ENCODE results near the gene CHD6. TPM values are rescaled to one million over a fixed set of nuclear protein-coding genes. Genes with fewer than 3 reads are reported as not detected.

The CHD6 gene
- total RNA-seq, 4 donors from 2014 or later: 18.5 to 49.3 (median 28.7) TPM

DNA sequence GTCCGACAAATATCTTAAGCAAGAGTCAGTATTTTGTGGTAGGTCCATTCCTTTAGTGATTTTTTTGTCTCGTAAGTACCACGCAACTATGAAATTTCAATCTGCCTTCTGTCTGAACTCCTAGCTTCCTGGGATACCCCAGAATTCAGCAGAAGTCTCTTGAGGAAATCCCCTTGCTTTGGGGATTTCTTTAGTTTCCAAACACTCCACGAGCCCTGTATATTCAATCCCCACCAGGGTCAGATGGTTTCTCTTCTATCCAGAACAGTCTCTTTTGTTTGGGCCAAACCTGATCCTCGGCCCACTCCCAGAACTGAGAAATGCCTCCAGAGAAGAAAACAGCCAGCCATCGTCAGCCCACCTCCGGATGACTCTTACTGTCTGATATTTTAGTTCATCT is 113.0 kb downstream of the CHD6 start:
- DNase-seq (ENCODE audit: low spot score) (no peak), ATAC-seq (ENCODE audit: low FRiP score) (no peak)
- TF ChIP-seq, protein P1, sequence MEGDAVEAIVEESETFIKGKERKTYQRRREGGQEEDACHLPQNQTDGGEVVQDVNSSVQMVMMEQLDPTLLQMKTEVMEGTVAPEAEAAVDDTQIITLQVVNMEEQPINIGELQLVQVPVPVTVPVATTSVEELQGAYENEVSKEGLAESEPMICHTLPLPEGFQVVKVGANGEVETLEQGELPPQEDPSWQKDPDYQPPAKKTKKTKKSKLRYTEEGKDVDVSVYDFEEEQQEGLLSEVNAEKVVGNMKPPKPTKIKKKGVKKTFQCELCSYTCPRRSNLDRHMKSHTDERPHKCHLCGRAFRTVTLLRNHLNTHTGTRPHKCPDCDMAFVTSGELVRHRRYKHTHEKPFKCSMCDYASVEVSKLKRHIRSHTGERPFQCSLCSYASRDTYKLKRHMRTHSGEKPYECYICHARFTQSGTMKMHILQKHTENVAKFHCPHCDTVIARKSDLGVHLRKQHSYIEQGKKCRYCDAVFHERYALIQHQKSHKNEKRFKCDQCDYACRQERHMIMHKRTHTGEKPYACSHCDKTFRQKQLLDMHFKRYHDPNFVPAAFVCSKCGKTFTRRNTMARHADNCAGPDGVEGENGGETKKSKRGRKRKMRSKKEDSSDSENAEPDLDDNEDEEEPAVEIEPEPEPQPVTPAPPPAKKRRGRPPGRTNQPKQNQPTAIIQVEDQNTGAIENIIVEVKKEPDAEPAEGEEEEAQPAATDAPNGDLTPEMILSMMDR (IDR thresholded peaks at IDR 0.05): no peak

DNA sequence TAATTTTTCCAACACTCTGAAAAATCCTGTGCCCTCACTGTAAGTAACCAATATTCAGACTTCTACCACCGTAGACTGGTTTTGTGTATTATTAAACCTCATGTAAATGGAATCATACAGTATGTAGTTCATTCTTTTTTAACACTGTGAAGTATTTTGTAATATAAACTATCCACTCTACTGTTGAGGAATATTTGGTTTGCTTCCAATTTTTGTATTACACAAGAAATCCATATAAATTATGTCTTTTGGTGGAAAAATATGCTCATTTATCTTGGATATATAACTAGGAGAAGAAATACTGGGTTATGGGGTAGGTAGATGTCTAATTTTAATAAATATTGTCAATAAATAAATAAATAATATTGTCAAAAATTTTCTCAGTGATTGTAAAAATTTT is 116.8 kb downstream of the CHD6 start:
- DNase-seq (ENCODE audit: low spot score): no peak
- TF ChIP-seq, protein P1 (IDR thresholded peaks at IDR 0.05): no peak
- no peak for ATAC-seq (ENCODE audit: low FRiP score)

DNA sequence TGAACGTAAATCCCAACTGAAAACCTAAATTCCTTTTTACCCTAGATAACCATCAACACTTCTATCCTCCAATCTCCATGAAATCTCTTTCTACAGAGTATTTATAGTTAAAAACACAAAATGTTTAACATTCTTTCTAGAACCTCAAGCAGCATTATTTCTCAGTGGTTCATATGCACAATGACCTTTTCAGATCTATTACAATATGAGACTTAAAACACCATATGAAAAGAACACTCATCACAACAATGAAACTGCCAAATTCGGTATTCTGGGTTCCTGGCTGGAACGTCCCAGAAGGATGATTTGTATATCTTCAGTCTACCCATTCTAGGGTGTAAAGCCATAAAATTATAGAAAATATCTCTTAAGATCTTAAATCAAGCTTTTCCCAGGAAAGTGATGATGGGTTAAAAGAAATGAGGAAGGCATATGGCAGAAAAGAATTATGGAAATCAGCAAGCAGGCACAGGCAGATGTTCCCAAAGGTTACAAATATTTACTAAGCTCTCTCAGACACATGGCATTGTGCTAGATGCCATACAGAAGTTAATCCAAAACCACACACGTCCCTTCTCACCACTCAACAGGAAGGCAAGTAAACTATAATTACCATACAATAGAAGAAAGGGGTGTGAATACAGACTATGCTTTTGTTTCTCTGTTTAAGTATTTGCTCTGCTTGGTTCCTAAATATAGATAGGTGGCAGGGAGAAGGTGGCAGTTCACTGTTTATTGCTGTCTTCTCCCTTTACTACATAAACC is 118.0 kb downstream of the CHD6 start:
- ATAC-seq (ENCODE audit: low FRiP score): no peak
- TF ChIP-seq, protein P1 (IDR thresholded peaks at IDR 0.05): no peak
- DNase-seq (ENCODE audit: low spot score): no peak

DNA sequence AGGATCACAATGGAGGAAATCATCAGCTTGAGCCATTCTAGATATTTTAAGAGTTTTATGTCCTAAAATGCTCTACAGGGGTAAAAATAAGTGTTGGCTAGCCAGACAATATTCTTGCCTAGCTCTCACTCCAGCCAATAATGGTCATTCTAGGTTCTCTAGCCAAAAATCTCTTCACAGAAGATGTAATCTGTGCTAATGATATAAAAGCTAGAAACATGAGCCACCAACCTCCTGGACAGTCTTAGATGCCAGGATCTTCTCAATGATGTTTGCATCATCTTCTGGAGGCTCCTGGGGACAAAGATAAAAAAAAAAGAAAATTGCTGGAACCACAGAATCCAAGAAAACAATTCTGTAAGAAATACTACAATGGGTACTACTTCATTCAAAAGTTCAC is 119.1 kb downstream of the CHD6 start:
- ATAC-seq (ENCODE audit: low FRiP score) (no peak), DNase-seq (ENCODE audit: low spot score) (no peak)
- TF ChIP-seq, protein P1 (IDR thresholded peaks at IDR 0.05): no peak

DNA sequence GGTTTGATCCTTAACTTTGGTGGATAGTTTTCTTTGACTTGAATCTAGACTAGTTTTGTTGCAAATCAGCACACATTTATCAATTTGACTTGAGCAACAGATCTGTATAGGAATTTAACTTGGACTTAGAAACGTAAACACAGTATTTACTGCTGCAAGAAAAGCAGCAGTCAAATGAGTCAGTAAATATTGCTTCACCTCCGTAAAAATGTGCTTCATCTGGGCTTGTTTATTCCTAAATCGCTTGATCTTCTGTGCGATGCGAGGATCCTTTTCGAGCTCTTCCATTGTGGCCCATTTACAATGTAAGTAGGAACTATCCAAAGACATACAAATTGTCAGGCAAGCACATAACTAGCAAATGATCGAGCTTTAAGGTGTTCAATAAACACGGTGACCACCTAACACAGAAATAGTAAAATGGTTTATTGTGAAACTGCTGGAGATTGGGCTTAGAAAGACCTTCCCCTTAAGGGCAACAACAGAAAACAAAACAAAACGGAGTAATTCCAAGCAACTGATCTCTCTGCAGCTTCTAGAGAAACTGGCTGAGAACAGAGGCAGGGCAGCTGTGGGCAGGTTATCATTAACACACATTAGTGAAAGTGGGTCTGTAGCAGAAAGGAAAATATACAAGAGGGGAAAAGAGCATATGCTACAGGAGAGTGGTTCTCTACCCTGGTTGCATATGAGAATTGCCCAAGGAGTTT is 120.8 kb downstream of the CHD6 start:
- TF ChIP-seq, protein P1 (IDR thresholded peaks at IDR 0.05): no peak
- DNase-seq (ENCODE audit: low spot score) (no peak), ATAC-seq (ENCODE audit: low FRiP score) (no peak)

DNA sequence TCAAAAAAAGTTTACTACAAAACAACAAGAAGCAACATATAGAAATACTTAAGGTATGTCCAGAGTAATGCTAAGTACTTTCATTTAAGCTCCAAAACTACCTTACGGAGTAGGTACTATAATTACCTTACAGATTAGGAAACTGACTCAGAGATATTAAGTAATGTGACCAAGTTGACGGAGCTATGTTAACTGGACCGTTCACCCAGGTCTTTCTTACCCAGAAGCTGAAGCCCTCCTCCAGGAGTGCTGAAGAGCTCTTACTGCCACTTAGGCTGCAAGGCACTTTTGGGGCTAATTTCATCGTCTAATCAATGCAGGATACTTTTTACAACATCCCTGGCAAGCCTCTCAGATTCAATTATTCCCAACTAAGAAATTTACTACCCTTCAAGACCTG is 123.7 kb downstream of the CHD6 start:
- DNase-seq (ENCODE audit: low spot score) (no peak), ATAC-seq (ENCODE audit: low FRiP score) (no peak)
- TF ChIP-seq, protein P1 (IDR thresholded peaks at IDR 0.05): no peak

DNA sequence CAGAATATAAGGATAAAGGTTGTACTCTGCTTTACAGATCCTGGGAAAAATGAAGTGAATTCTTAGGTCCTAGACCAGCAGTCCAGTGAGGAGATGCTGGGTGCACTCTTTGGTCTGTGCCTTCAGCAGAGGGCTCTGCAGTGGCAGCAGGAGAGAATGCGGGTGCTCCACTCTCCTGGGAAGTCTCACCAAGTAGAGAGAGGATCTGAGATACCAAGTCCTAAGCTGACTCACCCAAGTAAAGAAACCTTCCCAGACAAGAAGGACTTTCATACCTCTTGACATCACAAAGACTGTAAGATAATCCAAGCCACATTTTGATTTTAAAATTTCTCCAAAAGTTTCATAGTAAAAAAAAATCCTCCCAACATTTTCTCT is 134.6 kb downstream of the CHD6 start:
- TF ChIP-seq, protein P1 (IDR thresholded peaks at IDR 0.05): no peak
- ATAC-seq (ENCODE audit: low FRiP score): no peak
- no peak for DNase-seq (ENCODE audit: low spot score)
